Hepatocyte (in vitro differentiated cells): Measurements from ENCODE around the gene ABCG4.

Experiments used
- EZH2 ChIP-seq: fragments of 200-600 bp; sonication (generic); IDR thresholded peaks from 2 replicates; pipeline ENCODE4 v1.6.1; 2016; ENCODE audit warnings: antibody characterized with exemption, mild to moderate bottlenecking, borderline replicate concordance
- EZH2phosphoT487 ChIP-seq: fragments of 200-600 bp; sonication (generic); IDR thresholded peaks from one replicate; pipeline ENCODE4 v1.6.1; 2018; ENCODE audit warnings: antibody characterized with exemption, mild to moderate bottlenecking, low read depth, moderate library complexity; ENCODE audit not compliant: unreplicated experiment, severe bottlenecking
- TF ChIP-seq, protein P1 (sequence below): fragments of 200-600 bp; sonication (generic); IDR thresholded peaks from 2 replicates; pipeline ENCODE4 v1.5.1; 2016; ENCODE audit warnings: antibody characterized with exemption, mild to moderate bottlenecking; ENCODE audit not compliant: poor library complexity

DNA sequence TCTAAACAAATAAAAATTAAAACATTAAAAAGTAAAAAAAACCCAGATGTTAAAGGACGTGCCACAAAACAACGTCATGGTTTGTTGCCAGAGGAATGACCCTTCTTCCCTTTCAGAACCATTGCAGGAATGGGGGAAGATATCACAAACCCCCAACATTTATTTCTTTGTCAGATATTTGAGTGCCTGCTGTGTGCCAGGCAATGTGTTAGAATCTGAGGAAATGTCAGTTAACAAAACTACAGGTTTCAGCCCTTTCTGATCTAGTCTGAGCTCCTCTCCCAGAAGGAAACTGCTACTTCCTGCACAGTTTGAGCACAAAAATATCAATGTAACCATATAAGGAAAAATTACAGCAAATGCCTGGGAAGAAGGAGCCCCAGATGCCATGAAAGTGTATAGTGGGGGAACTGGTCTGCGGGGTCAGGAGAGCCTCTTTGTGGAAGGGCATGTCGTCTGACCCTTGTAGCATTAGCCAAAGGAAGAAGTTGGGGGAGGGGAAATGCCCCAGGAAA is 29.4 kb downstream of the ABCG4 start:
- TF ChIP-seq, protein P1, sequence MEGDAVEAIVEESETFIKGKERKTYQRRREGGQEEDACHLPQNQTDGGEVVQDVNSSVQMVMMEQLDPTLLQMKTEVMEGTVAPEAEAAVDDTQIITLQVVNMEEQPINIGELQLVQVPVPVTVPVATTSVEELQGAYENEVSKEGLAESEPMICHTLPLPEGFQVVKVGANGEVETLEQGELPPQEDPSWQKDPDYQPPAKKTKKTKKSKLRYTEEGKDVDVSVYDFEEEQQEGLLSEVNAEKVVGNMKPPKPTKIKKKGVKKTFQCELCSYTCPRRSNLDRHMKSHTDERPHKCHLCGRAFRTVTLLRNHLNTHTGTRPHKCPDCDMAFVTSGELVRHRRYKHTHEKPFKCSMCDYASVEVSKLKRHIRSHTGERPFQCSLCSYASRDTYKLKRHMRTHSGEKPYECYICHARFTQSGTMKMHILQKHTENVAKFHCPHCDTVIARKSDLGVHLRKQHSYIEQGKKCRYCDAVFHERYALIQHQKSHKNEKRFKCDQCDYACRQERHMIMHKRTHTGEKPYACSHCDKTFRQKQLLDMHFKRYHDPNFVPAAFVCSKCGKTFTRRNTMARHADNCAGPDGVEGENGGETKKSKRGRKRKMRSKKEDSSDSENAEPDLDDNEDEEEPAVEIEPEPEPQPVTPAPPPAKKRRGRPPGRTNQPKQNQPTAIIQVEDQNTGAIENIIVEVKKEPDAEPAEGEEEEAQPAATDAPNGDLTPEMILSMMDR: no peak
- TF ChIP-seq EZH2 (no peak), EZH2phosphoT487 (no peak)
